Placental pericyte (primary cell): ENCODE data around the gene USP19. TPM values are rescaled to one million over a fixed set of nuclear protein-coding genes. Genes with fewer than 3 reads are reported as not detected.

Experiments used
- small RNA-seq: library from RNA; depleted of rRNA; stranded (forward); fragments of <200 nt; gene quantifications from one replicate; pipeline ENCODE3, GENCODE V24; 2012; ENCODE audit warnings: low replicate concordance
- total RNA-seq: library from RNA; depleted of rRNA; stranded (reverse); fragments of >200 nt; gene quantifications from 2 replicates; pipeline ENCODE4 v1.2.3, GENCODE V29; 2012

USP19 gene
- 44.8 and 56.7 TPM in 2 replicates for total RNA-seq

GRCh38 chr3:49120438-49121131 lies at the start of gene USP19:
TSS of gene USP19 (minus strand) at chr3:49120823. CDS start at chr3:49119145, 1,678 bp downstream.

GRCh38 chr3:49165771-49166751 lies 45.4 kb upstream of the USP19 start, which contains the start of gene CCDC71:
TSS of gene CCDC71 (minus strand) at chr3:49166331. CDS start at chr3:49164208, 2,123 bp downstream.

GRCh38 chr3:49132437-49133225 lies 12.0 kb upstream of the USP19 start, which contains the start of gene LAMB2:
TSS of gene LAMB2 (minus strand) at chr3:49133050. CDS start at chr3:49132867, 183 bp downstream.

GRCh38 chr3:49104427-49105291 lies 16.0 kb downstream of the USP19 start, which contains the start of gene QARS1:
TSS of gene QARS1 (minus strand) at chr3:49104757. CDS start at chr3:49104733, 24 bp downstream.

GRCh38 chr3:49093853-49094767 lies 26.5 kb downstream of the USP19 start, which contains the start of gene QRICH1:
TSS of gene QRICH1 (minus strand) at chr3:49094071. CDS start at chr3:49077017, 17,054 bp downstream.

Small RNAs within 50 kb of the gene (small RNA-seq; reads per million reads assigned to genes)
- gene RN7SL182P, result not detected

Other genes with a start within 250 kb of the USP19 start
- gene SLC25A20, start 221.9 kb downstream of the USP19 start, total RNA-seq, result 17.1 and 18.6 TPM in 2 replicates
- 91.7 and 92.5 TPM in 2 replicates for gene ARIH2, start 202.0 kb downstream of the USP19 start, total RNA-seq
- 24.5 and 25.9 TPM in 2 replicates for gene P4HTM, start 130.6 kb downstream of the USP19 start, total RNA-seq
- gene WDR6, start 113.4 kb downstream of the USP19 start, total RNA-seq, result 89.9 and 94.8 TPM in 2 replicates
- gene DALRD3, start 102.2 kb downstream of the USP19 start, total RNA-seq, result 54.1 and 59.1 TPM in 2 replicates
- 39.4 and 56.9 TPM in 2 replicates for gene NDUFAF3, start 98.7 kb downstream of the USP19 start, total RNA-seq
- 196 and 272 TPM in 2 replicates for gene IMPDH2, start 91.4 kb downstream of the USP19 start, total RNA-seq
- 139 and 158 TPM in 2 replicates for gene QRICH1, start 26.8 kb downstream of the USP19 start, total RNA-seq
- gene QARS1, start 16.1 kb downstream of the USP19 start, total RNA-seq, result 408 and 447 TPM in 2 replicates
- gene LAMB2, start 12.2 kb upstream of the USP19 start, total RNA-seq, result 303 and 395 TPM in 2 replicates
- gene CCDC71, start 45.5 kb upstream of the USP19 start, total RNA-seq, result 28.5 and 30.0 TPM in 2 replicates
- 17.8 and 41.6 TPM in 2 replicates for gene KLHDC8B, start 50.8 kb upstream of the USP19 start, total RNA-seq
- gene C3orf62, start 156.4 kb upstream of the USP19 start, total RNA-seq, result 1.1 and 1.3 TPM in 2 replicates
- gene USP4, start 219.2 kb upstream of the USP19 start, total RNA-seq, result 20.8 and 26.9 TPM in 2 replicates
- 136 and 298 TPM in 2 replicates for gene GPX1, start 237.5 kb upstream of the USP19 start, total RNA-seq